ENCODE measurements around the gene ADAM22.

ADAM22 gene

DNA sequence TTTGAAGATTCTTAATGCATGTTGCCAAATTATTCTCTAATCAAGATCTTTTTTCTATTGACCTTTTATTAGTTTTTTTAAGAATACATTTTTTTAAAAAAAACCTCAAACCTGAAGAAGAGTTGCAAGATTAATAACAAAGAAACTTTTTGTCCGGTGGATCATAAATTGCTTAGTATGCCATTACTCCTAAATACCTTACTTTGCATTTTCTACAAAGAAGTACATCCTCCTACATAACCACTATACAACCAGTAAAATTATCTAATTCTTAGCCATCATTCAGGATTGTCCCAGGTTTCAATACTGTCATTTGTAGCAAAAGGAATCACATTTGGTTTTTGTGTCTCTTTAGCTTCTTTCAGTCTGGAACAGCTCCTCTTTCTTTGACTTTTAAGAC, 207.9 kb downstream of the ADAM22 start:
- Histone ChIP-seq H3K27ac (no peak overlapping the region), H4K20me1 (ENCODE audit: insufficient read depth) (no peaks in the 10 kb centered on the region), H2AFZ (ENCODE audit: low read depth) (no peak overlapping the region), H3K4me1 (ENCODE audit: low read depth, poor library complexity, severe bottlenecking) (no peaks in the 10 kb centered on the region), H3K79me2 (ENCODE audit: insufficient read depth, low read depth) (no peaks in the 10 kb centered on the region), H3K36me3 (ENCODE audit: insufficient read depth) (no peaks in the 10 kb centered on the region), H3K4me3 (IDR thresholded peaks at IDR 0.05; ENCODE audit: insufficient read depth, low read depth, low read length) (no peak overlapping the region), H3K4me2 (no peak overlapping the region), H3K27me3 (ENCODE audit: insufficient read depth, low read depth) (no peaks in the 10 kb centered on the region), H3K9ac (no peak overlapping the region)
- TF ChIP-seq, protein P1, sequence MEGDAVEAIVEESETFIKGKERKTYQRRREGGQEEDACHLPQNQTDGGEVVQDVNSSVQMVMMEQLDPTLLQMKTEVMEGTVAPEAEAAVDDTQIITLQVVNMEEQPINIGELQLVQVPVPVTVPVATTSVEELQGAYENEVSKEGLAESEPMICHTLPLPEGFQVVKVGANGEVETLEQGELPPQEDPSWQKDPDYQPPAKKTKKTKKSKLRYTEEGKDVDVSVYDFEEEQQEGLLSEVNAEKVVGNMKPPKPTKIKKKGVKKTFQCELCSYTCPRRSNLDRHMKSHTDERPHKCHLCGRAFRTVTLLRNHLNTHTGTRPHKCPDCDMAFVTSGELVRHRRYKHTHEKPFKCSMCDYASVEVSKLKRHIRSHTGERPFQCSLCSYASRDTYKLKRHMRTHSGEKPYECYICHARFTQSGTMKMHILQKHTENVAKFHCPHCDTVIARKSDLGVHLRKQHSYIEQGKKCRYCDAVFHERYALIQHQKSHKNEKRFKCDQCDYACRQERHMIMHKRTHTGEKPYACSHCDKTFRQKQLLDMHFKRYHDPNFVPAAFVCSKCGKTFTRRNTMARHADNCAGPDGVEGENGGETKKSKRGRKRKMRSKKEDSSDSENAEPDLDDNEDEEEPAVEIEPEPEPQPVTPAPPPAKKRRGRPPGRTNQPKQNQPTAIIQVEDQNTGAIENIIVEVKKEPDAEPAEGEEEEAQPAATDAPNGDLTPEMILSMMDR (conservative IDR thresholded peaks at IDR 0.05; ENCODE audit: low read depth, low read length): no peak

DNA sequence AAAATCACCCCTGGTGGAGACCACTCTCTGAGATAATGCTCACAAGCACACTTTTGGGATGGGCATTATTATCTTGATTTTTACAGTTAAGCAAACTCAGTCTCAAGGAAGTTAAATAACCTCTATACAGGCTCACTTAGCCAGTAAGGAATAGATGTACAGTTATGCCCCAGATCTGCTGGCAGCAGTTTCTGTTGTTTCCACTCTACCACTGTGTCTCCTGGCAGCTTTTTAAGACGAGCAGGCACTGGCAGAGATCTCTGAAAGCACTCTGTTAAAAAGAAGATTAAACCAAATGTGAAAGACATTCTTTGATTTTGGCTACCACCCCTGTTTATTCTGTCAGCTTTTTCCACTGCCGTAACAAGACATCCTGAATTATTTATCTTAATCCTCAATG, 212.6 kb downstream of the ADAM22 start:
- no peaks in the 10 kb centered on the region for H4K20me1 ChIP-seq (ENCODE audit: insufficient read depth)
- H3K36me3 ChIP-seq (ENCODE audit: insufficient read depth): no peaks in the 10 kb centered on the region
- no peak overlapping the region for H2AFZ ChIP-seq (ENCODE audit: low read depth)
- H3K9ac ChIP-seq: no peak overlapping the region
- no peaks in the 10 kb centered on the region for H3K79me2 ChIP-seq (ENCODE audit: insufficient read depth, low read depth)
- H3K4me2 ChIP-seq: no peak overlapping the region
- no peak overlapping the region for H3K27ac ChIP-seq
- TF ChIP-seq, protein P1 (conservative IDR thresholded peaks at IDR 0.05; ENCODE audit: low read depth, low read length): no peak
- no peak overlapping the region for H3K4me3 ChIP-seq (IDR thresholded peaks at IDR 0.05; ENCODE audit: insufficient read depth, low read depth, low read length)
- peaks cover 7% of the 10 kb centered on the region for H3K4me1 ChIP-seq (ENCODE audit: low read depth, poor library complexity, severe bottlenecking)
- H3K27me3 ChIP-seq (ENCODE audit: insufficient read depth, low read depth): no peaks in the 10 kb centered on the region

- Histone ChIP-seq H3K4me2 (no peak overlapping the region), H3K79me2 (ENCODE audit: insufficient read depth, low read depth) (no peaks in the 10 kb centered on the region), H3K27me3 (ENCODE audit: insufficient read depth, low read depth) (no peaks in the 10 kb centered on the region), H3K4me1 (ENCODE audit: low read depth, poor library complexity, severe bottlenecking) (peaks cover 7% of the 10 kb centered on the region), H3K4me3 (IDR thresholded peaks at IDR 0.05; ENCODE audit: insufficient read depth, low read depth, low read length) (no peak overlapping the region), H3K27ac (no peak overlapping the region), H3K9ac (no peak overlapping the region), H2AFZ (ENCODE audit: low read depth) (no peak overlapping the region), H4K20me1 (ENCODE audit: insufficient read depth) (no peaks in the 10 kb centered on the region), H3K36me3 (ENCODE audit: insufficient read depth) (no peaks in the 10 kb centered on the region)
- TF ChIP-seq, protein P1 (conservative IDR thresholded peaks at IDR 0.05; ENCODE audit: low read depth, low read length): no peak
Measured at GRCh38 chr7:88147341-88147740, 213.3 kb downstream of the ADAM22 start.

DNA sequence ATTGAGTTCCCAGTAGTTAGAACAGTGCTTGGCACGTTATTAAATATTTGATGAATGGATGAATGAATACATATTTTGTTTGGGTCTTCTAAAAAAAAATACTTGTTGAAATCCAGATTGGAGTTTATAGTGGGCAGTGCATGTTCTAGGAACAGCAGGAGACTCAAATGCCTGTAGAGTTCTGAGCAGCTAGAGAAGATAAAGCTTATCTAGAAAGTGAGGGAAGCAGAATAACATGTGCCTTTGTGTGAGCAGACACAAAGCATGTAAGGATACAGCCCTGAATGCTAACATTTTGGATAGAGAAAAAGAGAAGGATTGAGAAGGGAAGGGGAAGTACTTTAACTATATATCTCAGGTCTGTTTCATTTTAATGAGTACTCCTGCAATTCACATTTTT, 213.9 kb downstream of the ADAM22 start:
- Histone ChIP-seq H3K27ac (no peak overlapping the region), H2AFZ (ENCODE audit: low read depth) (no peak overlapping the region), H3K4me3 (IDR thresholded peaks at IDR 0.05; ENCODE audit: insufficient read depth, low read depth, low read length) (no peak overlapping the region), H3K4me2 (no peak overlapping the region), H4K20me1 (ENCODE audit: insufficient read depth) (no peaks in the 10 kb centered on the region), H3K9ac (no peak overlapping the region), H3K4me1 (ENCODE audit: low read depth, poor library complexity, severe bottlenecking) (peaks cover 7% of the 10 kb centered on the region), H3K27me3 (ENCODE audit: insufficient read depth, low read depth) (no peaks in the 10 kb centered on the region), H3K36me3 (ENCODE audit: insufficient read depth) (no peaks in the 10 kb centered on the region), H3K79me2 (ENCODE audit: insufficient read depth, low read depth) (no peaks in the 10 kb centered on the region)
- TF ChIP-seq, protein P1 (conservative IDR thresholded peaks at IDR 0.05; ENCODE audit: low read depth, low read length): no peak
